Esophagus muscularis mucosa (tissue), 4 donors: Measurements from ENCODE around the gene MYRF.

Experiments used
- EP300 ChIP-seq: sonication (generic); formaldehyde crosslinking; IDR thresholded peaks from one replicate; pipeline ENCODE4 v1.6.1; 2017; ENCODE audit warnings: antibody characterized with exemption
- POLR2A ChIP-seq: fragments of 450-650 bp; IDR thresholded peaks from one replicate; pipeline ENCODE4 v1.6.1; 2017; ENCODE audit warnings: antibody characterized with exemption, moderate library complexity, mild to moderate bottlenecking, low read depth
- POLR2AphosphoS5 ChIP-seq, 2 donors: sonication (generic); formaldehyde crosslinking; IDR thresholded peaks; one replicate each; pipeline ENCODE4 v1.6.1; 2017; ENCODE audit warnings: antibody characterized with exemption in 2 of 2
- TF ChIP-seq, protein P1 (sequence below), 3 experiments: fragments of 200-600 bp in 2 of 3; fragments of 450-650 bp in 1 of 3; sonication (generic) in 2 of 3; IDR thresholded peaks; one replicate each; pipeline ENCODE4 v1.5.1; 2017 to 2019; ENCODE audit warnings: antibody characterized with exemption in 3 of 3, mild to moderate bottlenecking in 2 of 3, moderate library complexity in 1 of 3

DNA sequence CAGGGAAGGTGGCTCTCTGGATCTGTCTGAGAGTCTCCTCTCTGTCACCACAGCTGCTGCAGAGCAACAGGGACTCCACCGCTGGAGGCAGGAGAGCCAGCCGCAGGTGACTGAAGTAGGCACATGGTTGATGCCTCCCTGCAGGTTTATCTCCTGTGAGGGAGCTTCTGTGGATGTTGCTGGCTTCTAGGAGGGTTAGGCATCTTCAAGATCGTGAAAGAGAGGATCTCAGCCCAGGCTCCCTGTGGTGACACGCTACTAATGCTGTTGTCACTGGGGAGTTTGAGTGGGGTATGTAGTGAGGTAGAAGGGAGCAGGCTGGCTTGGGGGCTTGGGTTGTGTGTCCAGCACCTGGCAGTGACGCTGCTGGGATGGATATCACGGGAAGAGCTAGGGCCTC is 38.1 kb upstream of the MYRF start:
- TF ChIP-seq POLR2AphosphoS5 (IDR thresholded peaks at IDR 0.05) = no peak
- no peak for TF ChIP-seq EP300
- TF ChIP-seq, protein P1, sequence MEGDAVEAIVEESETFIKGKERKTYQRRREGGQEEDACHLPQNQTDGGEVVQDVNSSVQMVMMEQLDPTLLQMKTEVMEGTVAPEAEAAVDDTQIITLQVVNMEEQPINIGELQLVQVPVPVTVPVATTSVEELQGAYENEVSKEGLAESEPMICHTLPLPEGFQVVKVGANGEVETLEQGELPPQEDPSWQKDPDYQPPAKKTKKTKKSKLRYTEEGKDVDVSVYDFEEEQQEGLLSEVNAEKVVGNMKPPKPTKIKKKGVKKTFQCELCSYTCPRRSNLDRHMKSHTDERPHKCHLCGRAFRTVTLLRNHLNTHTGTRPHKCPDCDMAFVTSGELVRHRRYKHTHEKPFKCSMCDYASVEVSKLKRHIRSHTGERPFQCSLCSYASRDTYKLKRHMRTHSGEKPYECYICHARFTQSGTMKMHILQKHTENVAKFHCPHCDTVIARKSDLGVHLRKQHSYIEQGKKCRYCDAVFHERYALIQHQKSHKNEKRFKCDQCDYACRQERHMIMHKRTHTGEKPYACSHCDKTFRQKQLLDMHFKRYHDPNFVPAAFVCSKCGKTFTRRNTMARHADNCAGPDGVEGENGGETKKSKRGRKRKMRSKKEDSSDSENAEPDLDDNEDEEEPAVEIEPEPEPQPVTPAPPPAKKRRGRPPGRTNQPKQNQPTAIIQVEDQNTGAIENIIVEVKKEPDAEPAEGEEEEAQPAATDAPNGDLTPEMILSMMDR (IDR thresholded peaks at IDR 0.05) = no peak
- TF ChIP-seq POLR2A = no peak
